CD4-positive, alpha-beta memory T cell (primary cell): Measurements from ENCODE around the gene CFAP97D1. TPM values are rescaled to one million over a fixed set of nuclear protein-coding genes. Genes with fewer than 3 reads are reported as not detected.

ENCODE experiments used
- CTCF ChIA-PET: fragments of 350-600 bp; sonication (Branson Sonifier 250); formaldehyde crosslinking; loops from one replicate; lab custom pipeline; 2021; ENCODE audit warnings: inconsistent platforms; ENCODE audit not compliant: partially characterized antibody; lab: Charles Lee
- POLR2A ChIA-PET: fragments of 350-600 bp; sonication (Branson Sonifier 250); formaldehyde crosslinking; loops from one replicate; lab custom pipeline; 2021; ENCODE audit not compliant: partially characterized antibody; lab: Charles Lee
- DNase-seq, 5 donors: peaks; one replicate each; pipeline versions ENCODE4 v3.0.0 to v3.0.0-alpha.2; 2020 to 2022; ENCODE audit warnings: mixed read lengths in 1 of 5
- H3K27ac ChIP-seq: one replicate; pipeline ENCODE4 v1.7.0; 2013; ENCODE audit warnings: low read depth, low read length
- H3K27me3 ChIP-seq: 2 replicates; pipeline ENCODE4 v1.7.0; 2013; ENCODE audit warnings: mild to moderate bottlenecking, low read length, moderate library complexity; ENCODE audit not compliant: insufficient read depth
- H3K36me3 ChIP-seq: 2 replicates; pipeline ENCODE4 v1.7.0; 2013; ENCODE audit warnings: mild to moderate bottlenecking, low read length, moderate library complexity; ENCODE audit not compliant: insufficient read depth
- H3K4me1 ChIP-seq: 2 replicates; pipeline ENCODE4 v1.7.0; 2013; ENCODE audit warnings: mild to moderate bottlenecking, low read length, moderate library complexity; ENCODE audit not compliant: insufficient read depth
- H3K4me3 ChIP-seq, 2 donors: one replicate each; pipeline ENCODE4 v1.7.0; 2013; ENCODE audit warnings: low read length in 2 of 2, mild to moderate bottlenecking in 1 of 2
- H3K9me3 ChIP-seq, 2 donors: one replicate each; pipeline ENCODE4 v1.7.0; 2013; ENCODE audit warnings: low read length in 2 of 2, control low read depth in 1 of 2; ENCODE audit not compliant: control insufficient read depth in 1 of 2
- H3K27ac Mint-ChIP-seq, 7 donors: one replicate each; pipeline ENCODE4 v1.8.0; 2020 to 2021; ENCODE audit warnings: mixed read lengths in 7 of 7, mild to moderate bottlenecking in 6 of 7, inconsistent platforms in 3 of 7, moderate library complexity in 3 of 7
- H3K27me3 Mint-ChIP-seq, 2 donors: one replicate each; pipeline ENCODE4 v1.8.0; 2020 to 2021; ENCODE audit warnings: mixed read lengths in 2 of 2
- H3K36me3 Mint-ChIP-seq, 2 donors: one replicate each; pipeline ENCODE4 v1.8.0; 2020 to 2021; ENCODE audit warnings: mixed read lengths in 2 of 2, inconsistent platforms in 1 of 2, mild to moderate bottlenecking in 1 of 2
- H3K4me1 Mint-ChIP-seq, 4 donors: one replicate each; pipeline ENCODE4 v1.8.0; 2020 to 2021; ENCODE audit warnings: mixed read lengths in 4 of 4, mild to moderate bottlenecking in 1 of 4
- H3K4me3 Mint-ChIP-seq, 8 donors: one replicate each; pipeline ENCODE4 v1.8.0; 2020 to 2021; ENCODE audit warnings: mixed read lengths in 8 of 8, mild to moderate bottlenecking in 7 of 8, moderate library complexity in 6 of 8, inconsistent platforms in 3 of 8
- H3K9me3 Mint-ChIP-seq, 8 donors: one replicate each; pipeline ENCODE4 v1.8.0; 2020 to 2021; ENCODE audit warnings: mixed read lengths in 8 of 8, mild to moderate bottlenecking in 5 of 8, inconsistent platforms in 3 of 8, moderate library complexity in 1 of 8
- intact Hi-C: fragments of 100-400 bp; cut with micrococcal nuclease; formaldehyde crosslinking; loops from one replicate; pipeline ENCODE4 v1.15.1; 2023
- polyA plus RNA-seq, 2 donors: library from polyadenylated mRNA; unstranded; fragments of 300-500 nt; fragmentation: Illumina TruSeq; gene quantifications; one replicate each; pipeline ENCODE4 v1.2.3, GENCODE V29; 2021
- total RNA-seq, 2 experiments: library from RNA; stranded (reverse); gene quantifications; one replicate each; pipeline ENCODE4 v1.2.3, GENCODE V29; 2021

The CFAP97D1 gene
- total and polyA plus RNA-seq, 4 experiments from 2014 or later = not detected

DNA sequence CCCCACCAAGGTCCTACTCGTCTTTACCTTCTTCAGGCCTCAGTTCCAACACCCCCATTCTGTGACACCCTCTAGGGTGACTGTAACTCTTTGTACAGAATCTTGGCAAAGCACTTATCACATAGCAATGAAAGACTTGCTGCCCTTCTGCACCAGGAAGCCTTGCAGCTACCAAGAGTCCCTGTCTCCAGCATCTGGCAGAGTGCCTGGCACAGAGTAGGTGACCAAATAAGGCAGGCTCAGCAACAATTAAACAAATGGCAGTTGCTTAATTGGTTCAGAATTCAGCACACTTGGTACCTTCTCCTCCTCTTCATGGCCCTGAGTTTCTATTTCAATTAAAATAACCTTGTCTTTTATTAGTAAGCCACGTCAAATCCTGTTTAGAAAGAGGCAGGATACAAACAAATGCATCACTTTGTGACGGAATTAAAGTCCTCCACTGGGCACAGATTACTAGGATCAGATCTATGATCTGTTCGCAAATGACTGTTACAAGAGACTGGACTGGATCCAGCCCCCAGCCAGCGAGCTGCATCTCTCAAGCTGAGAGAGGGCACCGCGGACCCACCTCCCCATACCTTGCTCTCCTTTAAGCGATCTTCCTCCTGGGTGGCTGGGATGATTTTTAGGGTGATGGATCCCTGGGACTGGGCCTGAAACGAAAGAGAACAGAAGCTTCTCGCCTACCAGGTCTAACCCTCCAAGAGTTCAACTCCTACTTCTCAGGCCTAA, 43.3 kb downstream of the CFAP97D1 start:
- CTCF ChIA-PET = no interaction called here

DNA sequence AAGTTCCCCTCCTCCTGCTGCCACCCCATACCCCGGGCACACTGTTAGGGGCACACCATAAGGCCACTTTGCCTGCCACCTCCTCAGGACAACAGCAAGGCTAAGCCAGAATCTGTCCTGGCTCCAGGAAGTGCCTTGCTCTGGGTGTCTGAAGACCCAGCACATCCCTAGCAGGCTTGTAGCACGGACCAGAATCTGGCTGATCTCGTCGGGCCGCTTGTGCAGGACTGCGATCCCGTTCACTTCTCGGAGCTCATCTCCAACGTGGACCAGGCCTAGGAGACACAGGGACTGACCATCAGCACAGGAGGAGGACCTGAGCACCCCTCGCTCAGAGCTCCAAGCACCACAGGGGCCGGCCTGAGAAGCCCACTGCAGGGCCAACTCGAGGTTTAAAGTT, 45.3 kb downstream of the CFAP97D1 start:
- H3K9me3 Mint-ChIP-seq = no peaks in the 10 kb centered on the region
- H3K27me3 Mint-ChIP-seq = no peaks in the 10 kb centered on the region
- Histone ChIP-seq H3K27me3 (no peaks in the 10 kb centered on the region), H3K27ac (no peak overlapping the region), H3K36me3 (no peaks in the 10 kb centered on the region), H3K9me3 (no peaks in the 10 kb centered on the region), H3K4me3 (no peak overlapping the region), H3K4me1 (no peaks in the 10 kb centered on the region)
- DNase-seq = no peak
- H3K4me1 Mint-ChIP-seq = peaks cover 0 to under 1% (median 0%) of the 10 kb centered on the region in 4 donors
- no peak overlapping the region for H3K4me3 Mint-ChIP-seq
- POLR2A ChIA-PET = no interaction called here
- no peak overlapping the region for H3K27ac Mint-ChIP-seq
- no peaks in the 10 kb centered on the region for H3K36me3 Mint-ChIP-seq
- intact Hi-C loops = no loop called here
- CTCF ChIA-PET = interaction anchor here (1.1 kb wide), 1 partner anchor 21 kb away, joined by 3 read pairs; no protein-coding TSS in a partner anchor

More for the DNA sequence above, 43.3 kb downstream of the CFAP97D1 start:
- Histone ChIP-seq H3K27ac (no peak overlapping the region), H3K4me3 (no peak overlapping the region), H3K9me3 (no peaks in the 10 kb centered on the region), H3K27me3 (no peaks in the 10 kb centered on the region), H3K36me3 (no peaks in the 10 kb centered on the region), H3K4me1 (no peaks in the 10 kb centered on the region)
- no peaks in the 10 kb centered on the region for H3K9me3 Mint-ChIP-seq
- intact Hi-C loops = no loop called here
- POLR2A ChIA-PET = interaction anchor here (0.6 kb wide), 1 partner anchor 607 kb away, joined by 6 read pairs; no protein-coding TSS in a partner anchor
- H3K27ac Mint-ChIP-seq = no peak overlapping the region
- no peaks in the 10 kb centered on the region for H3K4me1 Mint-ChIP-seq
- no peaks in the 10 kb centered on the region for H3K36me3 Mint-ChIP-seq
- no peak overlapping the region for H3K4me3 Mint-ChIP-seq
- no peak for DNase-seq
- H3K27me3 Mint-ChIP-seq = no peaks in the 10 kb centered on the region

DNA sequence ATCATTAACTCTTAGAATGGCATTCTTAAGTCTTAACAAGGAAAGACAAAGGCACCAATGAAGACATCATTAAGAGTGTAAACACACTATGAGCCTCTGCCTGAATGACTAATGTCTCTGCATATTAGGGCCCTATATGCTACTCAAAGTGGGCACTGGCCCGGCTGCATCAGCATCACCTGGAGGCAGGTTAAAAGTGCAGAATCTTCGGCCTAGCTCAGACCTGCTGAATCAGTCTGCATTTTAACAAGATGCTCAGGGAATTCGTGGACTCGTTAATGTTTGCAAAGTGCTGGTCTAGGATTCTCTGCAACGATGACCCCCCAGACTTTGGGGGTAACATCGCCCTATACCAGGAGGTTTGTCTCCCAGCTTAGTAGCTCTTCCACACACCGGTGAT, 46.0 kb downstream of the CFAP97D1 start:
- CTCF ChIA-PET = interaction anchor here (1.3 to 1.8 kb wide), 2 partner anchors 20 to 132 kb away, joined by 4 to 7 read pairs; partner anchors contain the start of gene CD300LG
- peaks cover 2 to 5% of the 10 kb centered on the region in 2 donors for H3K27me3 Mint-ChIP-seq
- no peaks in the 10 kb centered on the region for H3K9me3 Mint-ChIP-seq
- no peaks in the 10 kb centered on the region for H3K4me1 ChIP-seq
- POLR2A ChIA-PET = no interaction called here
- intact Hi-C loops = no loop called here
- H3K27me3 ChIP-seq = no peaks in the 10 kb centered on the region
- no peak overlapping the region for H3K27ac ChIP-seq
- DNase-seq = no peak
- H3K36me3 Mint-ChIP-seq = no peaks in the 10 kb centered on the region
- no peaks in the 10 kb centered on the region for H3K9me3 ChIP-seq
- H3K27ac Mint-ChIP-seq = no peak overlapping the region
- H3K4me3 ChIP-seq = no peak overlapping the region
- H3K36me3 ChIP-seq = no peaks in the 10 kb centered on the region
- no peak overlapping the region for H3K4me3 Mint-ChIP-seq
- H3K4me1 Mint-ChIP-seq = peaks cover 0 to 7% (median 3%) of the 10 kb centered on the region in 4 donors

DNA sequence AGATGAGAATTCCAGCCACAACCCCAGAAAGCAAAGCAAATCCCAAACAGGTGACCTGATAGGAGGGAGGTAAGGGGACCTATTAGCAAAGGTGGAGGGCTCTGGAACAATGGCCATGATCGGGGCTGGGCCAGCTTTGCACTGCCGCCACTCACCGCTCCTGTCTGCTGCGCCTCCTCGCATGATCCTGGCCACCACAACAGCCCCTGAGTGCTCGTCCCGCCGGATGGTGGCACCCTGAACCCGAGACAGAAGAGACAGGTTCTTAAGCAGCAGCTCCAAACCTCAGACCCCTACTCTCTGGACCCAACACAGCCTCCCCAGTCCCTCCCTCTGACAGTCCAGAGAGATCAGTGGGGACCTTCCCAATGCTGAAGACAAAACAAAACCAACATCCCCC, 47.4 kb downstream of the CFAP97D1 start:
- Mint-ChIP-seq H3K9me3 (no peaks in the 10 kb centered on the region), H3K4me1 (peaks cover 0 to 18% (median 9%) of the 10 kb centered on the region in 4 donors), H3K27me3 (peaks cover 2 to 5% of the 10 kb centered on the region in 2 donors), H3K4me3 (no peak overlapping the region), H3K36me3 (no peaks in the 10 kb centered on the region), H3K27ac (no peak overlapping the region)
- CTCF ChIA-PET = interaction anchor here (1.8 kb wide), 1 partner anchor 19 kb away, joined by 7 read pairs; the partner anchor contains the start of gene CD300LG
- intact Hi-C loops = no loop called here
- no peak for DNase-seq
- Histone ChIP-seq H3K4me3 (no peak overlapping the region), H3K9me3 (no peaks in the 10 kb centered on the region), H3K27me3 (no peaks in the 10 kb centered on the region), H3K27ac (no peak overlapping the region), H3K4me1 (peaks cover 5% of the 10 kb centered on the region), H3K36me3 (no peaks in the 10 kb centered on the region)
- POLR2A ChIA-PET = interaction anchor here (0.5 kb wide), 1 partner anchor 9 kb away, joined by 3 read pairs; no protein-coding TSS in a partner anchor

DNA sequence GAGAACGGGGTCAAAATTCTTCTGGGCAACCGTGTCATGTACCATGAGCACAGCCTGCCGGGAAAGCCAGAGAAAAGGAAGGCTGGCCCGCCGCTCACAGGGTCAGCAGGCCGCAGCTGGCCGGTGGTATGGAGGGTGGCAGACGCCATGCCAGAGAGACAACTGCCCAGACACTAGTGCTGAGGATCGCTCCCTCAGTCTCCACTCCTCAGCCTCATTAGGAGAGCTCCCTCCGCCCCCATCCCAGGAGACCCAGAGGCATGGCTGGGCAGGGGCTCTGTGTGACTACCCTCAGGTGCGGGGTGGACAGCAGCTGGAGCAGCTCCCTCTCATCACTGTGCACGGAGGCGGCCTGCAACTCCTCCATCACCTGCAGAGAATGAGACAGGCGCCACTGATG, 49.5 kb downstream of the CFAP97D1 start:
- POLR2A ChIA-PET = no interaction called here
- Mint-ChIP-seq H3K27ac (no peak overlapping the region), H3K4me3 (no peak overlapping the region), H3K27me3 (peaks cover 9 to 16% of the 10 kb centered on the region in 2 donors), H3K9me3 (no peaks in the 10 kb centered on the region), H3K4me1 (peaks cover 5 to 27% (median 17%) of the 10 kb centered on the region in 4 donors), H3K36me3 (no peaks in the 10 kb centered on the region)
- no peak overlapping the region for H3K27ac ChIP-seq
- H3K4me1 ChIP-seq = peaks cover 13% of the 10 kb centered on the region
- no peaks in the 10 kb centered on the region for H3K9me3 ChIP-seq
- DNase-seq = no peak
- no peak overlapping the region for H3K4me3 ChIP-seq
- no peaks in the 10 kb centered on the region for H3K36me3 ChIP-seq
- CTCF ChIA-PET = interaction anchor here (1.6 kb wide), 1 partner anchor 17 kb away, joined by 6 read pairs; the partner anchor contains the start of gene CD300LG
- H3K27me3 ChIP-seq = peaks cover 13% of the 10 kb centered on the region
- intact Hi-C loops = no loop called here

DNA sequence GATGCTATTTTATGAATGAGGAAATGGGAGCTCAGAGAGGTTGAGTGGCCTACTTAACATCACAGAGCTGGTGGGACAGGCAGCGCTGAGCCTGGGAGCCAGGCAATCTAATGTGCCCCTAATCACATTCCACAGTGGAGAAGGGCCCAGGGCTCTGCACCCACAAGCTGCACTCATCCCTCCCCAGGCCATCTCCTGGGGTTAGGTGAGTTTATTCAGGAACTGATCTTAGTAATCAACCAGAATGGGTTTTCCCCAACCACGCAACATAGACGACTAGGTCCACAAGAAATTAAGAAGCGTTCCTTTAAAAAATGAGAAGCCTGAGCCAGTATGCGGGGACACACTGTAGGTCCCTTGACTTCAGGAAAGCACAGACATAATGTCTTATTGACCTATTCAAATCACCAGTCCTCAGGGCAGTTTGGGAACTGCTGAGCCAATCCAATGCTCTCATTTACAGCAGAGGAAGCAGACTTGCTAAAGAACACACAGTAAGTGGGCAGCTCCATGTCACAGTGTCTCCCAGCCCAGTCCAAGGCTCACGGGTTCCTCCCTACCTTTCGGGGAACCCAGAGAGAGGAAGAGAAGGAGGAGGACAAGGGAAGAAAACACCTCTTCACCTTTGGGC, 50.4 kb downstream of the CFAP97D1 start:
- Mint-ChIP-seq H3K27me3 (peaks cover 9 to 16% of the 10 kb centered on the region in 2 donors), H3K4me3 (peak overlapping the region in 7 of 8 donors; percentile 32 to 80 (median 58)), H3K27ac (peak overlapping the region in 2 of 7 donors; percentile 43 to 55), H3K9me3 (no peaks in the 10 kb centered on the region), H3K36me3 (no peaks in the 10 kb centered on the region), H3K4me1 (peaks cover 5 to 27% (median 17%) of the 10 kb centered on the region in 4 donors)
- Histone ChIP-seq H3K36me3 (no peaks in the 10 kb centered on the region), H3K4me3 (no peak overlapping the region), H3K27ac (no peak overlapping the region), H3K27me3 (peaks cover 13% of the 10 kb centered on the region), H3K9me3 (no peaks in the 10 kb centered on the region), H3K4me1 (peaks cover 13% of the 10 kb centered on the region)
- CTCF ChIA-PET = interaction anchor here (0.6 to 1.6 kb wide), 2 partner anchors 16 to 534 kb away, joined by 4 to 6 read pairs; partner anchors contain the start of gene CD300LG
- intact Hi-C loops = no loop called here
- DNase-seq = no peak
- POLR2A ChIA-PET = no interaction called here

DNA sequence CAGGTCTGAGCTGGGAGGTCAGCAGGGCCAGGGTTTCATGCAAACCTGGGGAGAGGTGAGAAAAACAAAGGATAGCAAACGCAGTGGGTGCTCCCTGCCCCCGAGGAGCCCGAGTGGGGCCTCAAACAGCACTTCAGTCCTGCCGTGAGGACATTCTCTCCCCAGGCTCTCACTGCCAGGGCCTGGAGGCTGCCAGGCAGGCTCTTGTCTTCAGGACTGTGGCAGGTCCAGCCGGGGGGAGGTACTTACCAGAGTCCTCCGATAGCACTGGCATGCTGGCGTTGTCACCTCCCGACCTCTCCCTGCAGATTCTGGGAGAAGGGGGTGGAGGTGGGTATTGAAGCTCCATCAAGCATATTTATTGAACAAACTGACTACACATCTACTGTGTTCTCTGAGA, 51.4 kb downstream of the CFAP97D1 start:
- no peaks in the 10 kb centered on the region for H3K36me3 ChIP-seq
- H3K4me3 ChIP-seq = no peak overlapping the region
- no peaks in the 10 kb centered on the region for H3K9me3 ChIP-seq
- intact Hi-C loops = no loop called here
- CTCF ChIA-PET = interaction anchor here (1.1 kb wide), 1 partner anchor 15 kb away, joined by 4 read pairs; the partner anchor contains the start of gene CD300LG
- peaks cover 13% of the 10 kb centered on the region for H3K27me3 ChIP-seq
- Mint-ChIP-seq H3K4me3 (peak overlapping the region; percentile 70 to 81 (median 80)), H3K36me3 (no peaks in the 10 kb centered on the region), H3K27me3 (peaks cover 10 to 22% of the 10 kb centered on the region in 2 donors), H3K27ac (no peak overlapping the region), H3K9me3 (no peaks in the 10 kb centered on the region), H3K4me1 (peaks cover 5 to 27% (median 17%) of the 10 kb centered on the region in 4 donors)
- H3K27ac ChIP-seq = no peak overlapping the region
- POLR2A ChIA-PET = no interaction called here
- no peak for DNase-seq
- peaks cover 13% of the 10 kb centered on the region for H3K4me1 ChIP-seq
